Loucy (cell line): ENCODE results near the gene CHST12.

Experiments
- H2AFZ ChIP-seq: fragments of 200-600 bp; sonication (generic); 2 replicates; pipeline ENCODE4 v1.6.0; 2016; ENCODE audit warnings: antibody characterized with exemption, mild to moderate bottlenecking, low read length, moderate library complexity
- H3F3A ChIP-seq: fragments of 200-600 bp; 2 replicates; pipeline ENCODE4 v1.6.0; 2016; ENCODE audit warnings: antibody characterized with exemption, low read depth, mild to moderate bottlenecking
- H3K27me3 ChIP-seq: fragments of 200-600 bp; sonication (generic); 2 replicates; pipeline ENCODE4 v1.6.1; 2014; ENCODE audit warnings: low read length, mild to moderate bottlenecking; ENCODE audit not compliant: insufficient read depth, poor library complexity, severe bottlenecking
- H3K36me3 ChIP-seq: fragments of 200-600 bp; sonication (generic); 2 replicates; pipeline ENCODE4 v1.6.1; 2016; ENCODE audit warnings: low read length; ENCODE audit not compliant: insufficient read depth
- H3K4me1 ChIP-seq: fragments of 200-600 bp; sonication (generic); 2 replicates; pipeline ENCODE4 v1.5.1; 2014; ENCODE audit warnings: low read length, mild to moderate bottlenecking; ENCODE audit not compliant: insufficient read depth, poor library complexity, severe bottlenecking
- H3K4me2 ChIP-seq: fragments of 200-600 bp; sonication (generic); 2 replicates; pipeline ENCODE4 v1.6.0; 2014; ENCODE audit warnings: antibody characterized with exemption, low read length, low read depth, mild to moderate bottlenecking; ENCODE audit not compliant: poor library complexity, severe bottlenecking
- H3K4me3 ChIP-seq: fragments of 200-600 bp; sonication (generic); 2 replicates; pipeline ENCODE4 v1.5.1; 2014; ENCODE audit warnings: low read length, mild to moderate bottlenecking, mixed read lengths; ENCODE audit not compliant: poor library complexity, severe bottlenecking
- H3K79me2 ChIP-seq: fragments of 200-600 bp; sonication (generic); 2 replicates; pipeline ENCODE4 v1.6.1; 2014; ENCODE audit warnings: low read length; ENCODE audit not compliant: insufficient read depth
- H3K9ac ChIP-seq: fragments of 200-600 bp; sonication (generic); 2 replicates; pipeline ENCODE4 v1.6.0; 2014; ENCODE audit warnings: mild to moderate bottlenecking, low read depth, low read length, moderate library complexity; ENCODE audit not compliant: poor library complexity, severe bottlenecking
- H3K9me2 ChIP-seq: fragments of 200-600 bp; sonication (generic); replicated peaks from 2 replicates; pipeline ENCODE4 v1.6.1; 2016; ENCODE audit warnings: low read depth, low read length, mixed read lengths
- H3K9me3 ChIP-seq: fragments of 200-600 bp; sonication (generic); 2 replicates; pipeline ENCODE4 v1.6.1; 2014; ENCODE audit warnings: mild to moderate bottlenecking, antibody characterized with exemption, low read length, low read depth; ENCODE audit not compliant: insufficient read depth
- H4K20me1 ChIP-seq: fragments of 200-600 bp; sonication (generic); 2 replicates; pipeline ENCODE4 v1.6.0; 2014; ENCODE audit warnings: antibody characterized with exemption, low read length, mild to moderate bottlenecking; ENCODE audit not compliant: insufficient read depth, poor library complexity, severe bottlenecking
- EZH2phosphoT487 ChIP-seq: fragments of 200-600 bp; IDR thresholded peaks from 2 replicates; pipeline ENCODE4 v1.6.1; 2018; ENCODE audit warnings: antibody characterized with exemption, mild to moderate bottlenecking, moderate library complexity, borderline replicate concordance
- TF ChIP-seq, protein P1 (sequence below): fragments of 200-600 bp; sonication (generic); conservative IDR thresholded peaks from 2 replicates; pipeline ENCODE4 v1.5.1; 2014; ENCODE audit warnings: mild to moderate bottlenecking, antibody characterized with exemption, low read length

The CHST12 gene

DNA sequence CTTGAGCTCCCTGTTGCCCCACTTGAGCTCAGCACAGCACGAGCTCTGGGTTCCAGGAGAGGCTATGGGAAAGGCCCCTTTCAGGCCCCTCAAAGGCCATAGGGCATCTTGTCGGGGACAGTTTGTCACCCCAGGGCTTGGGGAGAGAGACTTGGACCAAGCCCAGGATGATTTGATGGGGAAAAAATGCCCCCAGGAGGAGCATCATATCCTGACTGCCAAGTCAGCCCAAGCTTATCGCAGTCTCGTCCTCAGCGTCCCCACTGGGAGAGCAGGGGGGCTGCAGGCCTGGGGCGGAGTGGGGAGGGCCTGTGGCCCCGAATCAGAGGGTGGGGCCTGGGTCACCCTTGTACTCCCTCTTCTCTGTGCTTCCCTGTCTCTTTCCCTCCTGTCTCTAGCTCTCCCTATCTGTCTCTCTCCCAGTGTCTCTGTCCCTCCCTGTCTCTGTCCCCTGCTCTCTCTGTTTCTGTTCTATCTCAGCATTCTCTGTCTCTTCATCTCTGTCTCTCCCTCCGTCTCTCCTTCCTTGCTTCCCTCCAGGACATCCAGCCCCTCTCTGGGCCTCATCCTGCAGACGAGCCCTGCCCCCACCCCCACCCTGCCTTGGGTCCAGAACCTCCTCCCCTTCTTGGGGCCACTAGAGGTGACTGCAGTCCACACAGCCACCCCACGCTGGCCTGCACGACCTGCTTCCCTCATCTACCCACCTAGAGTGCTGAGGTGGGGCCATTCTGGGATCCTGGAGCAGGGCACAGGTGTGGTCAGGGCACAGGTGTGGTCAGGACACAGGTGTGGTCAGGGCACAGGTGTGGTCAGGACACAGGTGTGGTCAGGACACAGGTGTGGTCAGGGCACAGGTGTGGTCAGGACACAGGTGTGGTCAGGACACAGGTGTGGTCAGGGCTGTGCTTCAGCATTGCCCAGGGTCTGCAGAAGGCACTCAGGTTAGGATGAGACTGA lies 90.1 kb downstream of the CHST12 start:
- TF ChIP-seq EZH2phosphoT487 = no peak
- TF ChIP-seq, protein P1, sequence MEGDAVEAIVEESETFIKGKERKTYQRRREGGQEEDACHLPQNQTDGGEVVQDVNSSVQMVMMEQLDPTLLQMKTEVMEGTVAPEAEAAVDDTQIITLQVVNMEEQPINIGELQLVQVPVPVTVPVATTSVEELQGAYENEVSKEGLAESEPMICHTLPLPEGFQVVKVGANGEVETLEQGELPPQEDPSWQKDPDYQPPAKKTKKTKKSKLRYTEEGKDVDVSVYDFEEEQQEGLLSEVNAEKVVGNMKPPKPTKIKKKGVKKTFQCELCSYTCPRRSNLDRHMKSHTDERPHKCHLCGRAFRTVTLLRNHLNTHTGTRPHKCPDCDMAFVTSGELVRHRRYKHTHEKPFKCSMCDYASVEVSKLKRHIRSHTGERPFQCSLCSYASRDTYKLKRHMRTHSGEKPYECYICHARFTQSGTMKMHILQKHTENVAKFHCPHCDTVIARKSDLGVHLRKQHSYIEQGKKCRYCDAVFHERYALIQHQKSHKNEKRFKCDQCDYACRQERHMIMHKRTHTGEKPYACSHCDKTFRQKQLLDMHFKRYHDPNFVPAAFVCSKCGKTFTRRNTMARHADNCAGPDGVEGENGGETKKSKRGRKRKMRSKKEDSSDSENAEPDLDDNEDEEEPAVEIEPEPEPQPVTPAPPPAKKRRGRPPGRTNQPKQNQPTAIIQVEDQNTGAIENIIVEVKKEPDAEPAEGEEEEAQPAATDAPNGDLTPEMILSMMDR = no peak
- H3K36me3 ChIP-seq = no peaks in the 10 kb centered on the region
- no peak overlapping the region for H3K4me2 ChIP-seq
- H3K9me2 ChIP-seq = no peaks in the 10 kb centered on the region
- H3K27me3 ChIP-seq = no peaks in the 10 kb centered on the region
- no peak overlapping the region for H2AFZ ChIP-seq
- no peaks in the 10 kb centered on the region for H3K9me3 ChIP-seq
- H3K9ac ChIP-seq = no peak overlapping the region
- H3F3A ChIP-seq = no peaks in the 10 kb centered on the region
- H3K4me1 ChIP-seq = no peaks in the 10 kb centered on the region
- H3K4me3 ChIP-seq = no peak overlapping the region
- H4K20me1 ChIP-seq = no peaks in the 10 kb centered on the region
- H3K79me2 ChIP-seq = no peaks in the 10 kb centered on the region

DNA sequence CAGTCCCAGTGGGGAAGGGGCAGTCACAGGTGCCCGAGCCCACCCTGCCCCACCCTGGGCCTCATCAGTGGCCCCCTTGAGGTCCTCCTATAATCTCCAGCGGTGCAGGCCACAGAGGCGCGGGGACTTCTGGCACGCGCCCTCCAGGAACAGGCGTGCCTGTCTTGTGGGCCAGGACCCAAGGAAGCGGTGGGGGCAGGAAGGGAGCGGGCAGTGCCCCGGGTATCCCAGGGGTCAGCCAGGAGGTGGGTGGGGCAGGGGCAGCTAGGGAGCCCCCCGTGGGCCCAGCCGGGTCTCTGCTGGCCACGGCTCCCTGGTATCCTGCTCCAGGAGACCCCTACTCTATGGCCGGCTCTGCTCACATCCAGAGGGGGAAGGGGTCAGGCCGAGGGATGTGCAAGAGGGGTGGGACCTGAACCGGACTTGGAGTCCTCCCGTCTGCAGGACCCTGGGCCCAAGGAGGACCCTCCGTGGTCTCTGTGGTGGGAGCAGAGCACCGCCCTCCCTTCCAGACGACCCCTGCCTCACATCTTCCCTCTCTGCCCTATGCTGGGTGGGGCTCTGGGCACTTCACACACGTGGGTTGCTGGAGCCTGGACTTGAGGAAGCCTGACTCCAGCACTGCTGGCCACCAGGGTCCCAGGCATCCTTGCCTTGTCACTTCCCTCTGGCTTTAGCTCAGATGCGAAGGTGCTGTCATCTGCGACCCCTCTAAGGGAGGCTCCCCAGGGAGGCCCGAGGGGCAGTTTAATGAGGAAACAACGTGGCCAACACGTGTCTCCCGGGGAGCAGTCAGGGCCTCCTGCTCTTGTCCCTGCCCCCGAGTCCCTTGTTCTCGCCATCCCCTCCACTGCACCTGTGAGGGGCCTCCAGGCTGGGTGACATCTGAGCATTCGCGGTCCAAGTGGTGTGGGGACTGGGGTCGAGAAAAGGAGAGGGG lies 91.0 kb downstream of the CHST12 start:
- no peak overlapping the region for H3K4me2 ChIP-seq
- H4K20me1 ChIP-seq = no peaks in the 10 kb centered on the region
- H3K36me3 ChIP-seq = no peaks in the 10 kb centered on the region
- H2AFZ ChIP-seq = no peak overlapping the region
- TF ChIP-seq, protein P1 = no peak
- no peak for TF ChIP-seq EZH2phosphoT487
- H3K27me3 ChIP-seq = no peaks in the 10 kb centered on the region
- H3K9me2 ChIP-seq = no peaks in the 10 kb centered on the region
- H3K79me2 ChIP-seq = no peaks in the 10 kb centered on the region
- H3F3A ChIP-seq = no peaks in the 10 kb centered on the region
- no peak overlapping the region for H3K4me3 ChIP-seq
- no peaks in the 10 kb centered on the region for H3K9me3 ChIP-seq
- no peak overlapping the region for H3K9ac ChIP-seq
- H3K4me1 ChIP-seq = no peaks in the 10 kb centered on the region

DNA sequence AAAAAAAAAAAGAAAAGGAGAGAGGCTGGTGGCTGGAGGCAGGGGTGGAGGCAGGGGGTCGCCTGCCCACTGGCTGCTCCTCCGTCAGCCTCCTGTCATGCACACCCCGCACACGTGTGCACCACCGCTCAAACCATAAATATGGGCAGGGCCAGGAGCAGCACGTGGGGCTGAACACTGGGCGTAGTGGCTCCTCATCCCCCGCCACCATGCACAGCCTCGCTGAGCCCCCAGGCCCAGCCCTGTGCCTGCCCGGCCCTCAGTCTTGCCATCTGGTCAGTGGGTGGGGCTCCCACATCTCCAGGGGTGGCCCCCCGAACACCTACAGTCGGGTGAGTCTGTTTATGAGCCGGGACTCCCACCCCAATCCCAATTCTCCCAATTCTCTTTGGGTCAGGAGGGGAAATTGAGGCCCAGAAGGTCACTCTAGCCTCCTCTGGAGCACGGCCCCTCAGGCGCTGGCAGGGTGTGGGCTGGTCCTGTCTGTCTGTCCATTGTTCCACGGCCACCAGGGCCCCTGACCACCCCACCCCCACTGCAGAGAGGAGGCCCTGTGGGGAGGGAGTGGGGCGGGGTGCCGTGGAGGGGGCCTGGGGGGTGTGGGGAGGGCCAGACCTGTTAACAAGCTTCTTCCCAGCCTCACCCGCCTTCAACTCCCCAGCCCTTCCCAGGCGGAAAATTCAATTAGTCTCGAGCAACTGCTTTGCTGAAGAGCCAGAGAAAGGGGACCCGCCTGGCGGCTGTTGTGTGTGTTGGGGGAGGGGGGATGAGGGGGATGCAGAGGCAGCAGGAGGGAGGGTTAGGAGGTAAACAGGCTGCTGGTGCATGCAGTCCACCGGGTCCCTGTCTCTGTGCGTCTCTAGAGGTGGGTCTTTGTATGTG lies 92.2 kb downstream of the CHST12 start:
- no peak overlapping the region for H3K4me2 ChIP-seq
- no peaks in the 10 kb centered on the region for H4K20me1 ChIP-seq
- TF ChIP-seq EZH2phosphoT487 = no peak
- TF ChIP-seq, protein P1 = no peak
- H3K9ac ChIP-seq = no peak overlapping the region
- H3K4me3 ChIP-seq = no peak overlapping the region
- no peaks in the 10 kb centered on the region for H3K36me3 ChIP-seq
- H3K9me2 ChIP-seq = no peaks in the 10 kb centered on the region
- no peaks in the 10 kb centered on the region for H3K4me1 ChIP-seq
- no peaks in the 10 kb centered on the region for H3K9me3 ChIP-seq
- H3K79me2 ChIP-seq = no peaks in the 10 kb centered on the region
- no peak overlapping the region for H2AFZ ChIP-seq
- no peaks in the 10 kb centered on the region for H3F3A ChIP-seq
- no peaks in the 10 kb centered on the region for H3K27me3 ChIP-seq
